D721Med (cell line): ENCODE results near the gene MARCHF2.

Source experiments
- DNase-seq: peaks from one replicate; pipeline ENCODE4 v3.0.0; 2011; ENCODE audit warnings: low spot score; ENCODE audit not compliant: insufficient read length
- FAIRE-seq: peaks from 2 replicates; lab custom pipeline; 2011; peaks lifted over from hg19 to GRCh38; lab: Jason Lieb, UNC
- CTCF ChIP-seq: IDR thresholded peaks from 2 replicates; pipeline ENCODE4 v1.5.1; 2012; ENCODE audit warnings: mild to moderate bottlenecking, control low read depth; ENCODE audit not compliant: insufficient read depth; ENCODE audit errors: missing control alignments

Gene MARCHF2

GRCh38 chr19:8478598-8478997, 65.5 kb downstream of the MARCHF2 start:
- FAIRE-seq = no peak
- TF ChIP-seq CTCF = no peak
- no peak for DNase-seq

GRCh38 chr19:8481201-8481600, 68.1 kb downstream of the MARCHF2 start:
- no peak for FAIRE-seq
- TF ChIP-seq CTCF = no peak
- DNase-seq = no peak

GRCh38 chr19:8481616-8482015, 68.5 kb downstream of the MARCHF2 start:
- DNase-seq = no peak
- TF ChIP-seq CTCF = no peak
- FAIRE-seq = no peak

GRCh38 chr19:8482696-8483095, 69.6 kb downstream of the MARCHF2 start:
- no peak for TF ChIP-seq CTCF
- FAIRE-seq (no peak), DNase-seq (no peak)

GRCh38 chr19:8483165-8483564, 70.1 kb downstream of the MARCHF2 start:
- DNase-seq (no peak), FAIRE-seq (no peak)
- TF ChIP-seq CTCF = no peak

- FAIRE-seq (no peak), DNase-seq (no peak)
- TF ChIP-seq CTCF = no peak
These were observed 71.3 kb downstream of the MARCHF2 start for GRCh38 chr19:8484331-8484894.

- FAIRE-seq (no peak), DNase-seq (no peak)
- TF ChIP-seq CTCF = no peak
These were observed 72.7 kb downstream of the MARCHF2 start for GRCh38 chr19:8485561-8486371.
